OCI-LY7 (cell line): ENCODE data around the gene TMPRSS9.

Source experiments
- CTCF ChIP-seq: fragments of 200-600 bp; sonication (generic); conservative IDR thresholded peaks from 2 replicates; pipeline ENCODE4 v1.5.1; 2014; ENCODE audit warnings: mild to moderate bottlenecking, antibody characterized with exemption, low read length, moderate library complexity, mixed read lengths
- EZH2phosphoT487 ChIP-seq: fragments of 200-600 bp; sonication (generic); IDR thresholded peaks from 2 replicates; pipeline ENCODE4 v1.6.1; 2018; ENCODE audit warnings: low read depth, borderline replicate concordance, mild to moderate bottlenecking, mixed run types, antibody characterized with exemption, low read length, moderate library complexity, mixed read lengths

GRCh38 chr19:2355168-2356035, 4.7 kb upstream of the TMPRSS9 start:
- TF ChIP-seq CTCF (no peak), EZH2phosphoT487 (no peak)
